ENCODE measurements around the gene SAMD8.
"Not testable (repeated sequence)": the region's sequence is repeated elsewhere in the genome, so short reads cannot be mapped to it uniquely, and the experiment has no call there.

SAMD8 gene

GRCh38 chr10:75140246-75140645 lies 28.8 kb downstream of the SAMD8 start:
- no peak for DNase-seq (ENCODE audit: low spot score)

- no peak for DNase-seq (ENCODE audit: low spot score)
Observed at GRCh38 chr10:75143353-75143752, 31.9 kb downstream of the SAMD8 start.

- no peak for DNase-seq (ENCODE audit: low spot score)
Observed at GRCh38 chr10:75145590-75145989, 34.1 kb downstream of the SAMD8 start.

GRCh38 chr10:75146780-75147179 lies 35.3 kb downstream of the SAMD8 start:
- DNase-seq (ENCODE audit: low spot score) = no peak

- DNase-seq (ENCODE audit: low spot score) = no peak
Observed at GRCh38 chr10:75150656-75151055, 39.2 kb downstream of the SAMD8 start.

- no peak for DNase-seq (ENCODE audit: low spot score)
Observed at GRCh38 chr10:75159519-75159918, 48.1 kb downstream of the SAMD8 start.

- no peak for DNase-seq (ENCODE audit: low spot score)
Observed at GRCh38 chr10:75165684-75166622, 54.5 kb downstream of the SAMD8 start.

- DNase-seq (ENCODE audit: low spot score) = no peak
Observed at GRCh38 chr10:75166623-75166972, 55.1 kb downstream of the SAMD8 start.

- DNase-seq (ENCODE audit: low spot score) = no peak
Observed at GRCh38 chr10:75168275-75168674, 56.8 kb downstream of the SAMD8 start.

- DNase-seq (ENCODE audit: low spot score) = no peak
Observed at GRCh38 chr10:75170215-75170614, 58.8 kb downstream of the SAMD8 start.

GRCh38 chr10:75175046-75175445 lies 63.6 kb downstream of the SAMD8 start:
- no peak for DNase-seq (ENCODE audit: low spot score)

GRCh38 chr10:75176046-75176445 lies 64.6 kb downstream of the SAMD8 start:
- no peak for DNase-seq (ENCODE audit: low spot score)

- DNase-seq (ENCODE audit: low spot score) = no peak
Observed at GRCh38 chr10:75176736-75177135, 65.3 kb downstream of the SAMD8 start.

GRCh38 chr10:75179657-75180177 lies 68.3 kb downstream of the SAMD8 start:
- no peak for DNase-seq (ENCODE audit: low spot score)

GRCh38 chr10:75180592-75180991 lies 69.1 kb downstream of the SAMD8 start:
- no peak for DNase-seq (ENCODE audit: low spot score)

GRCh38 chr10:75181073-75181472 lies 69.6 kb downstream of the SAMD8 start:
- no peak for DNase-seq (ENCODE audit: low spot score)

GRCh38 chr10:75186310-75186709 lies 74.9 kb downstream of the SAMD8 start:
- no peak for DNase-seq (ENCODE audit: low spot score)

- peak; percentile 53 for DNase-seq (ENCODE audit: low spot score)
Observed at GRCh38 chr10:75187961-75188426, 76.5 kb downstream of the SAMD8 start.

- DNase-seq (ENCODE audit: low spot score) = not testable (repeated sequence)
Observed at GRCh38 chr10:75188522-75188921, 77.1 kb downstream of the SAMD8 start.

GRCh38 chr10:75189266-75190096 lies 78.0 kb downstream of the SAMD8 start:
- no peak for DNase-seq (ENCODE audit: low spot score)

- no peak for DNase-seq (ENCODE audit: low spot score)
Observed at GRCh38 chr10:75191821-75192568, 80.5 kb downstream of the SAMD8 start.

- DNase-seq (ENCODE audit: low spot score) = not testable (repeated sequence)
Observed at GRCh38 chr10:75194625-75195024, 83.2 kb downstream of the SAMD8 start.

Data from ecto neural progenitor cell (in vitro differentiated cells).